GF-D8 (cell line): ENCODE data around the gene ZSWIM6.

Source experiments
- DNase-seq: peaks from one replicate; lab custom pipeline; 2025; lab: John Stamatoyannopoulos, UW

ZSWIM6 gene

GRCh38 chr5:61331407-61332357, at the start of gene ZSWIM6:
Gene ZSWIM6 (plus strand): TSS chr5:61332258. CDS start chr5:61332273, 15 bp downstream.
- peak; percentile 90 for DNase-seq

DNA sequence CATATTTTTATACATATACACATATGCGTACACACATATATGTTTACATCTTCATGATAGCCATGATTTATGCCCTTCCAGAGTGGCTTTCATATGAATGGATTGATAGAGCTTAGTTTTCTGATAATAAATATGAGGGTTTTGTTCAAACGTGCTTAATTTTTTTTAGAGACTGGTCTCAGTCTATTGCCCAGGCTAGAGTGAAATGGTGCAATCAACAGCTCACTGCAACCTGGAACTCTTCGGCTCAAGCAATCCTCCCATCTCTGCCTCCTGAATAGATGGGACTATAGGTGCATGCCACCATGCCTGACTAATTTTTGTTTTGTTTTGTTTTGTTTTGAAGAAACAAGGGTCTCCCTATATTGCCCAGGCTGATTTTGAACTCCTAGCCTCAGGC, 48.6 kb upstream of the ZSWIM6 start:
- DNase-seq = no peak

DNA sequence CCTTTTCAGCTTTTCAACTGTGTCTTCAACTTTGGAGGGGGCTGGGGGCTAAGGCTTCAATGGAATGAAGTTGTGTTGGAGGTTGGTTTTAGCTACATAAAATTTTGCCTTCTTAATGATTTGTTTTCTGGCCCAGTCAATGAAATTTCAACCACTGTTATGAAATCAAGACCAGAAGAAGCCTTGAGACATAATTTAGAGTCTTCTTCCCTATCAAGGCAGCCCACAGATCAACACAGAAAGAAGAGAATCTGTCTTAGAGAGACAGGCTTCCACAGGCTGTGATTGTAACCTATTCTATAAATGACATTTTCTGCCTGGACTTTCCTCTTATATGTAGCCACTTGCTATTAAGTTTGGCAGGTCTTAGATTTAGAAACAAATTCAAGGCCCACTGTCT, 46.5 kb upstream of the ZSWIM6 start:
- no peak for DNase-seq

- no peak for DNase-seq
Observed at GRCh38 chr5:61286446-61287132, 45.5 kb upstream of the ZSWIM6 start.

- DNase-seq = no peak
Observed at GRCh38 chr5:61287474-61287873, 44.6 kb upstream of the ZSWIM6 start.

GRCh38 chr5:61289241-61289640, 42.8 kb upstream of the ZSWIM6 start:
- DNase-seq = no peak

- DNase-seq = no peak
Observed at GRCh38 chr5:61289669-61290306, 42.3 kb upstream of the ZSWIM6 start.

DNA sequence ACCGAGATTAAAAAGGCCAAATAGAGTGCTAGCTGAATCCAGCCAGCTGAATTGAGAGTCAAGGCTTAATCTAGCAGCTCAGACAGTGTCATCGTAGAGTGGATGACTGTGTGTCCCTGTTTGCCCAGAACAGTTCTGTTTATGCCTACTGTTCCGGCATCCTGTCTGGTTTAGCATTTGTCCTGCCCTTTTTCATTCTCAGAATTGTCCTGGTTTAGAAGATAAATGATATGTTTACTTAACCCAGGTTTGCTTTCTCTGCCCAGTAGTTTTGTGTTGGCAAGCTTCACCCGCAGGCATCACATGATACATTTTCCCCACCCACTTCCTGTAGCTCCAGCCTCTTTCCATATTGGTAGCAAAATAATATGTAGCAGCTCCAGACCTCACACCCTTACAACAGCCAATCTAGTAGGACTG, 41.3 kb upstream of the ZSWIM6 start:
- DNase-seq = no peak

- no peak for DNase-seq
Observed at GRCh38 chr5:61292062-61292657, 39.9 kb upstream of the ZSWIM6 start.

DNA sequence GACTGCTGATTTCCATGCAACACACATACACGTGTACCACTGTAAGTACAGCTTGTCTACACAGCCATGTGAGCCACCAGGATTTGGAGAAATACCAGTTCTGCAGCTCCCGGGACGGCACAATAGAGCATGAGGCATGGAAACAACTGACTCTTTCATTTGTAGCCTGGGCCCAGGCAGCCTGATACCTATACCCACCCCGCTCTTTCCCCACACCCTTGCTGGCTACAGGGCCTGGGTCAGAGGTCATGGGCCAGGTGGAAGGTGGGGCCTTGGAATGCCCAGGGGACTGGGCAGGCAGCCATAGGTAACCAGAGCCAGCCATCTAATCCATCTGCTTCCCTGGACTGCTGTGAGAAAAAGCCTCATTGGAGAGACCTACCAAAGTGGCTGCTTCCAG, 39.0 kb upstream of the ZSWIM6 start:
- DNase-seq = no peak

- DNase-seq = no peak
Observed at GRCh38 chr5:61293873-61294272, 38.2 kb upstream of the ZSWIM6 start.

DNA sequence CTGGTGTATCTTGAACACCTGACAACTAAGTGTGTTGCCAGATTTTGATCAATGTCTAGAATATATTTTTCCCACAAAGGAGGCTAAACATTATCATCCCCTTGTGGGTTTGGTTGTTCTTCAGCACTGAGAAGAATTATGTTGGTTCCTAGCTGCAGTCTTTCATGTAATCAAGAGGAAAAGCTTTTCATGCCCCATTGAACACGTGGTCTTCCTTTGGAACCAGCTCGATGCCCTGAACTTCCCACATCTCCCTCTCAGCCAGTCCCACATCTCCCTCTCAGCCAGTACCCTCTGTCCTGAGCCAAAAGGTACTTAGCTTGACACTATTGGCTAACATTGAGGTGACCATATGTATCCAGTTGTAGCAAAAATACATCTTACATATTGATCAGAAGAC, 36.7 kb upstream of the ZSWIM6 start:
- no peak for DNase-seq

DNA sequence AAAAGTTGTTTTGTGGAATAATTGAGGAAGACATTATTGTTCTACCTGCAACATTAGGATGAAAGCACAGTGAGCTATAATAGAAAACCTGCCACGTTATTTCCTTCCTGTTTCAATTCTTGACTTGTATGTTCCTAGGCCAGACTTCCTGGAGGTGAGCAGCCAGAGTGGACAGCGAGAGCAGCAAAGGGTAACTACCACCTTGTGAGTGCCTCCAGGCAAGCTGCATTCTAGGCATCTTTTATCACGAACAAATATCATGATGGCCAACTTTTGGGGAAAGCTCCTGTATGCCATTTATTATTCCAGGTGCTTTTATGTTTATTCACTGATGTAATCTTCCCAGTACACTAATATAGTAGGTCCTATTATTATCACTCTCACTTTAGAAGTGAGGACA, 34.0 kb upstream of the ZSWIM6 start:
- no peak for DNase-seq

DNA sequence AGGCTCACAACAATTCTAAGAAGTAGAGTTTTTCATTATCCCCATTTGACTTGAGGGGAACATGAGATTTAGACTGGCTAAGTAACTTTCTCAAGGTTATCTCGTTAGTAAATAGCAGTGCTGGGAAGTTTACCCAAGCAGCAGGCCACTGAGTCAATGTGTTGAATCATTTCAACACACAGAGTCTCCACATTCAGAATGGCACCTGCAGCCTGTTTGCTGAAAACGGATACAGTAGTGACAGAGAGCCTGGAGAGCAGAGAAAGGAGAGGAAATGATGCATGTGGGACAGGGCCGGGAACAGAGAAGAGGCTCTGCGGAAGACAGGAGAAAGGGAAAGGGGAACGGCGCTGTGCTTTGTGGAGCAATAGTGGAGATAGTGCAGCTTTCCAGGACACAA, 33.5 kb upstream of the ZSWIM6 start:
- DNase-seq = no peak

GRCh38 chr5:61299261-61299681, 32.8 kb upstream of the ZSWIM6 start:
- DNase-seq = no peak

DNA sequence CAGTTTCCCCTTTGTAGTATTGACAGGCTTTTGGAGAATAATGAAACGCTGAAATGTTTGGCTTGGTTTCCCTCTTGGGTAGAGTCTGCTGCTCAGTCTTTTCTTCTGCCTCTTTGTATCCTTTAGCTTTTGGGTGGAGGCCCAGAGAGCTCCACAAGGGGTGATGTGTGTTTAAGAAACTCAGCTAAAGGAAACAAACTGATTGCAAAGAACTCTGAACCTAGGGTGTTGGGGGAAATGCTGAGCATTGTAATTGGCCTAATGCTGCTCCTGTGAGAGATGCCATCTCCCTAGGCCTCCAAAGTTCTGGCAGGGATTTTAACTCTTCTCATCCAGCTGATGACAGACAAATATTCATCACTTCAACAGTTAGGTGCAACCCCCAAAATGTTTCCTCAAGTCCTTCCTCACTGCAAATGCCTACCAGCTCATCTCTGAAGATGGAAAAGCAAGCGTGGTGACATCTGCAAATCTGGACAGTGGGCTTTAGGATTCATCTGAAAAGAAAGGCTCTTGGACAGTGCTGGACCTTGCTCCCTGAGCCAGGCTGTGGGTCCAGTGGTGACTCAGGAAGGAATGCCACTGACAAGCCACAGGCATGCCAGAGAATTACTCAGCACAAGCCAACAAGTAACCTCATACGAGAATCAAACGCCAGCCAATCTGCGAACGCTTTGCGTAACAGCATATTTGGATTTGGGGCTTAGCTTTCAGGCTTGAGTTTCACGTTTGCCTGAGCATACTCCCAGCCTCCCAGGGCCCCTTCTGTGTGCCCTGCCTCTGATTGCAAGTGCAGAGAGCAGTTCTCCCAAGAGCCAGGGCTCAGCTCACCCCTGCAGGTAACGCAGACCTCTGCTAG, 30.5 kb upstream of the ZSWIM6 start:
- DNase-seq = no peak

DNA sequence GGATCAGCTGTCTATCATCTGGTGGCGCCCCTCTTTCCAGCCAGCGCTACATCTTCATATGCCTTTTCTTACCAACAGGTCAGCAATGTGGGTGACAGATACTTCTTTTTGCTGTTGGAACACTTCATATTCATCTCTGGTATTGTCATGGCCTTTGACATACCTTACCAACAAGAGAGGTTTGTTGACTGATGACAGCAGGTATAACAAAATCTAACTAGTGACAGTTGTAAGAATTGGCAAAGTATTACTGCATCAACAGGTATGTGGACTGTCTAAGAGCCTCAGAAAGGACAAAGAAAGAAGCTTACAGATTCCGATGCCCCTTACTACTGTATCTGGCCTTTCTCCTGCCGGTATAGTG, 29.9 kb upstream of the ZSWIM6 start:
- no peak for DNase-seq

DNA sequence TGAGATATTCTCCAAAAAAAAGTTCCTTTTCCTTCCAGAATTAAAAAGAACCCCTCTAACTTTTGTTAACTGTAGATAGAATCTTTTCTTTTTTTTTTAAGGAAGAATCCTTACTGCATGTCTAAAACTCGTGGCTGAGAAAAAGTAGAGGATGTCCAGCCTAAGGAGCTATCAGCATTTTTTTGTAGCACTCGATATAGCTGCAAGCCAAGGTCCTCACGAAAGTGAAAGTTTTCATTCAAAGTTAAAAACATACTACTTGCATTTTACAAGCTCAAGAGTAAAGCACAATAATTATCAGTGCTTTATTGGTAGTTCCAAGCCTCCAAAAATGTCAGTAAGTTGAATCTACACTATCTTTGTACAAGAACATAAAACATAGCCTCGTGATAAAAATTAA, 28.7 kb upstream of the ZSWIM6 start:
- no peak for DNase-seq

DNA sequence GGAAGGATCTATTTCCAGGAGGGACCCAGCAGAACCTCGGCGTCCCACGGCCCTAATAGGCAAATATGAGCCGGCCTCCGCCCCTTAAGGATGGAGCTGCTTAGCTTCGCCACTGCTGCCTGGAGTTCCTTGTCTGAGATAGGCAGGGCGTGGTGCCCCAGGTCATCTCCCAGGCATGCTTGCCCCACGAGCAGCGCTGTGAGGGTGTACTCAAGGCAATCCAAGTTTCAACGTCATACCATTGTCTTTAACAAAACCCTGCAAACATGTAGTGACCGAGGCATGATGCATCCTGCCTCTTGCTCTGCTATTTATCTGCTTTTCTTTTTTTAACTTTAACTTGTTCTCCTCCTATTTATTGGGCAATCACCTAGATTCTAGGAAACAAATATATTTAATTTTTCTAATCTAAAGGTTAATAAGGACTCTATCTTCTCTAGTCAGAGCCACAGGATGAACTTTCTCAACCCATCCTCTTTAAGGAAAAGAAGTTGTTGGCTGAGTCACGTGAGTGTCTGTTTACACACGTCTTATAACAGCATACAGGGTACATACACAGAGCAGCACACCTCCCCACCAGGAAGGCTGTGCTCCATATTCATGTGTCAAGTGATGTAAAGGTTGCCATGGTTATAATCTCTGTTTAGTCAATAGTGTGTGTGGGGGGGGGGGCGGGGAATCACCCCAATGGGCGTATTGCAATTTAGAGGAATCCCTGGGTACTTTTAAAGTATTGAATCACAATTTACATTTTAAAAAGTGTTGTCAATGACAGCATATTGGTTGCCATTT, 27.3 kb upstream of the ZSWIM6 start:
- DNase-seq = no peak

DNA sequence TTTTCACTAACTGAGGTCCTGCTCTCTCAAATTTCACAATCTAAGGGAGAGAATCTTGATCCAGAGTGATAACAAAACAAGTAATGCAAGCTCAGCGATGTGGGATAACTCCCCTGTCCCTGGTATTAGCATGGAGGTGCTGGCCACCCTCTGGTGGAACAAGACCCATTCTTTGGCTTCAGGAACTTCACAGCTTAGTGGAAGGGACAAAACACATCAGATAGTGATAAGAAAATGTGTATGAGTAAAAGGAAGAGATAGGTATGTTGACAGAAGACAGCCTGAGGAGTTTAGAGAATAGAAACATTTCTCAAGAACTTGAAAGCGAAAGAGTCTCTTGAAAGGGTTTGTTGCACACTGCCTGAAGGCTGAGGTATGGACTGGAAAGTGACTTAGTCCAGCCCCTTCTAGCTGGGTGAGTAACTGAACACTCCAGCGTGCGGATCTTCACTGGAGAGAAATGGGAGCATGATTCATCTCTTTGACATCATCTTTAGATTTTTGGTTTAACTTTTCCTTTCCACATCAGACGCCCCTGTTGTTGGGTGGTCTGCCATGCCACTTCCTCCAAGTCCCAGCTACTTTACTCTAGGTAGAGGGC, 25.4 kb upstream of the ZSWIM6 start:
- DNase-seq = no peak
